ENCODE measurements around the gene TPH2.

Gene TPH2

DNA sequence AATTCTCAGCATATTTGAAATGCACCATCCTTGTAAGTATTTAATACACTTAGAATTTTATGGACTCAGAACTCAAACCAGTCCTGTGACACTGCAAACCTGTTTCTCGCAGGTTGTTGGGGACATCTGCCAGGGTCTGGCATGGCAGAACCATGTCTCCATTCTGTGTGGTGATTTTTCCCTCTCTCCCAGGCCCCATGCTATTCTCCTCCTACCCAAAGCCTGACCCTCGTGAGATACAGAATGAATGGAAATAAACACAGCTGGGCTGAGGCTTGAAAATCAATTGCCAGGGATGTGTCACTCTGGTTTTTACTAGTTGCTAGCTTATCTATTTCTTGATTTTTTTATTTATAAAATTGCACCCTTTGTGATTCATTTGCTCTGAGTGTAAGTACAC, 19.8 kb downstream of the TPH2 start:
- DNase-seq: no peak
- intact Hi-C loops (cut with DNase I): no loop called here

DNA sequence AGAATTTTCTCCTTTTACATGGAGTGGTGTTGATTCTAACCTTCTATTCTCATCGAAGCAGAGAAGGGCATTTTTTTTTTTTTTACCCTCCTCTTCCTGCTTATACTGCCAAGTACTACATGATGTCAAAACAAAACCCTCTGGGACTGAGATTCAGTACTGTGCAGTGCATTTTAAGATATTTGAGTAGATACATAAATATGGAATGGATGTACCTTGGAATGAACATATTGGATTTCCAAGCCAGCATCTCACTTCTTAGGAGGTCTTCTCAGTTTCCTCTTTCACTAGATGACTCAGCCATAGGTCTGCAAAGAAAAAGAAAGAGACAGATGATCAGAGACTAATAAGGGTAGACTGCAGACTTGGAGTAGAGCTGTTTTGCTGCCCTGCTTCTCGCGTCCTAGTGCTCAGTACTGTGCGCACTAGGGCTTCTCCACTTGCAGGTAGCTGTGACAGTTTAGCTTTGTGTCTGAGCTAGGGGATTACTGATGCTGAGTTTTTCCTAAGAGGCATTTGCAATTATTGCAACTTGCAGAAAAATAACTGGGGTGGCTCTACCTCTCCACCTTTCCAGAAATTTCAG, 20.4 kb downstream of the TPH2 start:
- intact Hi-C loops (cut with DNase I): no loop called here
- DNase-seq: no peak

DNA sequence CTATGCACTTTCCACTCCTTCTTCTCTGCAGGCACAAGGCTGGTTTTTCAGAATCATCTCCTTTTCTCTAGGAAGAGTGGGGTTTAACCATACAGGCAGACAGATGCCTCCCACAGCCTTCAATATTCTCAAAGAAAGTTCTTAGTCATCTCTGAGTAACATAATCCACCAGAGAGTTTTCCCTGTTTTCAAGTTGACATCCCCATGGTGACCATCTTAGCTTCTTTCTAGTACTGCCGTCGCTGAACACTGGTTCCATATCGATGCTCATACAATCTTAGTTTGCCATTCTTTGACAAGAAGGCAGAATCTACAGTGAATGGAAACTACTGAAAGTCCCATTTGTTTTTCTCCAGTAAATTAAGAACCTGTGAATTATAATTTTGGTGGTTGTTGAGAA, 28.6 kb downstream of the TPH2 start:
- intact Hi-C loops (cut with DNase I): no loop called here
- DNase-seq: no peak

DNA sequence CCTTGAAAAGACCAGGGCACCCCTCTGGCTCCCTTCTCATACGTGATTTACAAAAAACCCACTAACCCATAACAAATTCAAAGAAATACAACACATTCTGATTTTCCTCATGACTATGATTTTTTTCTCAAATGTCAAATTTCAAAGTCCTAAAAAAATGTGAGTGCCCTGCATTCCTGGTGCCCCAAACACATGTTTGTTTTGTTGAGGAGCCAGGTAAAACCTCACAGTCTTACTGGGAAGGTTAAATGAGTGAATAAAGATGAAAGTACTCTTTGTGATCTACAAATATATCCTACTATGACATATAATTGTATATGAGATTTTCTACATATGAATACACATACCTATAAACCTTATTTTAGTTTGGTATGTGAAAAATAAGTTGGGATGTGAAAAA, 30.7 kb downstream of the TPH2 start:
- no peak for DNase-seq
- intact Hi-C loops (cut with DNase I): no loop called here

DNA sequence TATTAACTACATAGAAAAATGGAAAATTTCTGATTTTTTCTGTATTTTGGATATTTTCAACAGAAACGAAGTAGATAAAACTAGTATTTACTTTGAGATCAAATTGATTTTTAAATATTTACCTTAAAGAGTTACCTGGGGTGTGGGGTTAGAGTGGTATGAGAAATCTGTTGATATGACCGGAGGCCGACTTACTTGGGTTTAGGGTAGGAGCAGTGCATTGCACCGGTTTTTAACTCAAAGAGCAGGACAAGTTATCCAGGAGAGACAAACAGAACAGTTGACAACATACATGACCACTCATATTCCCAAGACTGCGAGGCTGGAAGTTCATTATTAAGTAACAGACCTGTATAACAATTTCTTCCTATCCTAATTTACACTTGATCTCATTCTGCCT, 31.4 kb downstream of the TPH2 start:
- DNase-seq: no peak
- intact Hi-C loops (cut with DNase I): no loop called here

DNA sequence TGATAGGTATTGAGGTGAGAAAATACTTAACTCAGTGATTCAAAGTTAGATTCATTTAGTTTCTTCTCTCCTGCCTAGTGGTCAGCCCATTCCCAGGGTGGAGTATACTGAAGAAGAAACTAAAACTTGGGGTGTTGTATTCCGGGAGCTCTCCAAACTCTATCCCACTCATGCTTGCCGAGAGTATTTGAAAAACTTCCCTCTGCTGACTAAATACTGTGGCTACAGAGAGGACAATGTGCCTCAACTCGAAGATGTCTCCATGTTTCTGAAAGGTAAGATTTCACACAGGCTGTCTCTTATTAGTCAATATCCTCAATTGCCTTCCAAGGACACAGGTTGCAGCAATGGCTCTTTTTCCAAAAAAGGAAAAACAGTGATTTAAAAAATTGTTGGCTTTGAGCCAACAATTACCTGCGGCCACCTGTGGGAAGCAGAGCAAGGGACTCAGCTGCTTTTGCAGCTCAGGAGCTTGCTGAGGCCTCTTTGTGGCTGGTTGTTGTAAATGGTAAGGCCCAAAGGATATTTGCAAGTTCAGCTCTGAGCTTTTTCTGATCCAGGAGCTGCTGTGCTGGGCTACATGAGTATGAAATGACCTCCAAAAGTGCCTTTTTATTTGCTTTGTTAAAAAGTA, 33.9 kb downstream of the TPH2 start:
- DNase-seq: no peak

DNA sequence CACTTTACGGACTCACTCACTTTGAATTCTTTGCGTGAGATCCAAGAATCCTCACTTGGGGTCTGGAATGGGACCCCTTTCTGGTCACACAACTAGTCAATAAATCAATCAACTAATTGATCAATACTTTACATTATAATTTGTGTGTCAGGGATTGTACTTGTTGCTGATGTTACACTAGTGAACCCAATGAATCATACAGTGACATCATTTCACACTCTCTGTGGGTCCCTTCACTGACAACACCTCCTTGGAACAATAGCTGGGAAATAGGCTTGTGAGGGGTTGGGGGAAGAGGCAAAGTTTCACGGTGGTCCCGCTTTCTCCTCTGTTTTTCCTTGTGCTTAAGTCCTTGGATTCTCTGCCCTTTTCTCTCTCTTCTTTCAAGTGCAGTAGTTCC, 35.0 kb downstream of the TPH2 start:
- no peak for DNase-seq
- intact Hi-C loops (cut with DNase I): no loop called here

More for the DNA sequence above, 33.9 kb downstream of the TPH2 start:
- intact Hi-C loops (cut with DNase I): no loop called here

DNA sequence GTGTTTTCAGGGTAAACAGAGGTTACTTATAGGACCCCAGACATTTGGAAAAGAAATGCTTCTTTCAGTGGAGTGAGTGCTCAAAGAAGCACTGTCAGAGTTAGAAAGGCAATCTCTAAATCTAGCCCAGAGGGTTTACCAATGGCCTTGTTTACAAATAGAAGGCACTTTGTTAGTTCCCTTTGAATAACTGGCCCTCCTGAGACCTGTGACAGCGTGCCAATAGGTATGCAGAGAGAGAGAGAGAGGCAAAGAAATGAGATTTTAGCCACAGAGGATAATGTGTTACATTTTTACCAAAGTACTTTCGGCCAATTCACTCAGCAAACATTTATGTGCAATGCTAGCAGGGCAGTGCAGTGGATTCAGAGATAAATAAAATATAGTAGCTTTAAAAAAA, 41.9 kb downstream of the TPH2 start:
- intact Hi-C loops (cut with DNase I): no loop called here

DNA sequence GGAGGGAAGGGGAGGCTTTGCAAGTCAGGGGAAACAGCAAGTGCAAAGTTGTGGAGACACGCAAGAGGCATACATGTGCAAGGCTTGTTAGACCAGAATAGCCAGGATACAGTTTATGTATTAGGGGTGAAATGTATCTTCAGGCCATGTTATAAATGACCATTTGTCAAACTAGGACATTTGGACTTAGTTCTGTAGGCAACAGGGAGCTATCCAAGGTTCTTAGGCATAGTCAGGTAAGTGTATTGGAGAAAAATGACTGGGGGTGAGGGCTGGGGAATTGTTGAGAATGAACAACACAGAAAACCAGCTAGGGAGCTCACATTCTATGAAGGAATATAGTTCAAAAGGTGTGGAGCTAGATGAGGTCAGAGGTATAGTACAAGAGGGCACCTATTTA, 42.5 kb downstream of the TPH2 start:
- intact Hi-C loops (cut with DNase I): no loop called here
- no peak for DNase-seq

More for the DNA sequence above, 41.9 kb downstream of the TPH2 start:
- DNase-seq: no peak

DNA sequence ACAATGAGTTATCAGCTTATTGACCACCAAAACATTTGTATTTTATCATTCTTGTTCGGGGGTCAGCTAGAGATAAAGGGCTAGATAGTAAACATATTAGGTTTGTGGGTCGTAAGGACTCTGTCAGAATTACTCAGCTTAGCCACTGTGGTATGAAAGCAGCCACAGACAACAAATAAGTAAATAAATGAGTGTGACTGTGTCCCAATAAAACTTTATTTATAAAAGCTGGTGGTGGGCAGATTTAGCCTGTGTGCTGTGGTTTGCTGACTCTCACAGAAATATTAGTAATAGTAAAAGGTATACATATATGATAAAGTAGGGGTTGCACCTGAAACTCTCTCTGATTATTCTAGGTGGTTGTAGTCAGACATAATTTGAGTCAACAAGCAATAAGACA, 56.1 kb downstream of the TPH2 start:
- no peak for DNase-seq
- intact Hi-C loops (cut with DNase I): no loop called here

DNA sequence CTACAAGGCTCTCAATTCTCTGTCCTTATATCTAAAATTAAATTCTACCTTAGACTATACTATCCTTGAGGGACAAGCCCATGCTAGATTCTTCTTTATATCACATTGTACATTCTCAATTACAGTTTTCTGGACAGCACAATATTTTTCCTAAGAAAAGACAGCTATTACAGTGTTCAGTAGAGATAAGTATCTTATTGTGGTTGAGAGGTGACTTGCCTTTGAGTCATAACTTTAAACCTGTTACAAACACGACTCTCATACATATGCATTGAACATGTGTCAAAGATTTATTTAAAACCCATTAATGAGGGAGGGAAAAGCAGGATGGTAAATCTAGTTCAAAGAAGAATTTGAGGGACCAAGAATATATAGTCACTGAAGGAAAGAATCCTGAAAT, 61.1 kb downstream of the TPH2 start:
- no peak for DNase-seq
- intact Hi-C loops (cut with DNase I): no loop called here

DNA sequence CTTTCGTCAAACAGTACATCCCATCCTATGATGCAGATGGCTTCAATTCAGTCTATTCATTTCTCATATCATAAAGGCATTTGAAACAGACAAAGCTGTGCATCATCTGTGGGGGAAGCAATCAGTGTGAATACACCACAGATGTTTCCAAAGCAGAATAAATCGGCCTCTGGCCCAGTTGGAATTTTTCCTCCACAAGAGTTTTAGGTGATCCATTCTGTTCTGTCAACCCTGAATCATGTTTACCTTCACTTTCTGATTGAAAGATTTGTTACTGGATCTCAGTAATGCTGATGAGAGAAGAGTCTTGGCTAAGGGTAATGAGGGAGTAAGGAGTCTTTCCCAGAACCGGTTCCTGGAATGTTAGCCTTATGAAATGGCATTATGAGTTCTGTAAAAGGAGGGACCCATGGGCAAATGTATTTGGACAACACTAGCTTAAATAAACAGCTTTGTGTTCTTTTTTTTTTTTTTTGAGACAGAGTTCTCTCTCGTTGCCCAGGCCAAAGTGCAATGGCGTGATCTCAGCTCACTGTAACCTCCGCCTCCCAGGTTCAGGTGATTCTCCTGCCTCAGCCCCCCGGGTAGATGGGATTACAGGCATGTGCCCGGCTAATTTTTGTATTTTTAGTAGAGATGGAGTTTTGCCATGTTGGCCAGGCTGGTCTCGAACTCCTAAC, 62.5 kb downstream of the TPH2 start:
- intact Hi-C loops (cut with DNase I): no loop called here
- DNase-seq: no peak

DNA sequence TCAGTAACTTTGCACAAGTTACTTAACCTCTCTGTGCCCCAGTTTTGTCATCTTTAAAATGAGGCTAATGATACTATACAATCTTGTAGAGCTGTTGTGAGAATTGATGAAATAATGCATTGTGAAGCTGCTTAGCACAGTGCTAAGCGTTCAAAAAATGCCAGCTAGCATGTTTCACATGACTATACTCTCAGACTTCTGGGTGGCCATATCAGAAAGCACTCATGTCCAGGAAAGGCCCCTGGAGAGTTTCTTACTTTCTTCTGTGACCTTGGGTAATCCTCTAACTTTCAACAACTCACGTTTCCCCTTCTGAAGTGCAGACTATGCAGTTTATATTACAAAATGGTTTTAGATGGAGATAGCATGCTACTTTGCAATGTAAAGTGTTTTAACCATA, 68.1 kb downstream of the TPH2 start:
- intact Hi-C loops (cut with DNase I): no loop called here
- DNase-seq: no peak

DNA sequence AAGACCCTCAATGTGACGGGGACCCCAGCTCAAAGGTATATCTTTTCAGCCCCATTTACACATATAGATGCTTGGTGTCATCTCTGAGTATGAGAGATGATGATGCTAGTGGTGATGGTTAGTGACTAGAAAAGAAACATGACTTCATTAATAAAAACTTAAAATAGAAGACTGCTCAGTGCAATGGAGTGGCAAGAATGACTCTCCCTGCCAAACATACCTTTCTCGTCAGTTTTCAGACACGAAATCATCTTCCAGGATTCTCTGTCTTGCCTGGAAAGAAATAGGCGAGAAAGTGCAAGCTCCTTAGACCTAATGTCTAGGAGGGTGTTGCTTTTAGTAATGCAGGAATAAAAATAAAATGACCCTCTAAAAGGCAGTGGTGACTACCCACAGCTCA, 71.7 kb downstream of the TPH2 start:
- DNase-seq: no peak
- intact Hi-C loops (cut with DNase I): no loop called here

DNA sequence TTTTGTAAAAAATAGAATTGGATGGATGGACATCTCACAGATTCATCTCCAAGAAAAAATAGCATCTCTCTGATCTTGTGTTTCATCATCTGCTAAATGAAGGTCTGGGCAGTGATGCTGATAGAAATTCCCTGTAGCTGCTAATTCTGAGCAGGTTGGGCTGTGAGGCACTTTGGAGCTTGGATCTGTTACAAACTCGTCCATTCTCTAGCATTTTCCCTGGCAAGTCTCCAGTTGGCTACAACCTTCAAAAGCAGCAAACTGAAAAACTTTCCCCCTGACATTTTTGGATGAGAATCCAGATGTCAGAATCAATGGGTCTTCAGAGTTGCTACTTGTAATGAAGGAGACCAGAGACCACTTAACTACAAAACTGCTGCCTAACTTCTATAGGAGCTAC, 72.7 kb downstream of the TPH2 start:
- intact Hi-C loops (cut with DNase I): no loop called here
- no peak for DNase-seq

DNA sequence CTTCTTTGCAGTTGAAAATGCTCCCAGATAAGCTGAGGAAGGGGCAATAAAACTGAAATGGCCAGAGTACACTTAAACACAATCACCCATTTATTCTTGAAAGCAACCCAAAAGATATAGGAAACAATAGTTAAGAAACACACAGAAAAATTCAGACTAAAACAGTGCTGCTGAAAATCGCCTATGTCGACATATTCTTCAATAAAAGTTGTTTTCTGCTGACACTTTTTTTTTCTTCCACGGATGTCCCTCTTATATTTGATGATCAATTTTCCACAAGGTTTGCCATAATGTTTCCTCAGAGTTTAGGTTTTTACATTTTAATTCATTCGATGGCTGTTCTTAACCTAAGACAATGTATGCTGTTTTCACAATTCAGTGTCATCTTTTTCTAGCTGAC, 74.2 kb downstream of the TPH2 start:
- intact Hi-C loops (cut with DNase I): no loop called here
- DNase-seq: no peak

DNA sequence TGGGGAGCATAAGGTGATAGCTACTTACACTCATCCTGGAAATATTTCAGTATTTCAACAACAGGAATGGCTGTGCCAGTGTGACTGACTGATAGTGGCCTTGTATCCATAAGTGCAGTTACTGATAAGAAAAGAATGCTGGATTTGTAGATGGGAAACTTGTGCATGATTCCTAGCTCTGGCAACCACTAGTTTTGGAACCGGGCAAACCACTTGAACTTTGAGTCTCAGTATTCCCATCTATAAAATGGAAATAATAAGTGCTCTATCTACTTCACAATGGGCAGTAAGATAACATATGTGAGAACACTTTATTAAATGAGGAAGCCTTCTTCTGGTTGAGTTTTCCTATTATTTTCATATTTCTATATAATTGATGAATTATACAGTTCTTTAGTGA, 77.2 kb downstream of the TPH2 start:
- intact Hi-C loops (cut with DNase I): loop anchor here (5.0 kb wide), 1 partner anchor 246 kb away; no protein-coding TSS in a partner anchor
- no peak for DNase-seq

DNA sequence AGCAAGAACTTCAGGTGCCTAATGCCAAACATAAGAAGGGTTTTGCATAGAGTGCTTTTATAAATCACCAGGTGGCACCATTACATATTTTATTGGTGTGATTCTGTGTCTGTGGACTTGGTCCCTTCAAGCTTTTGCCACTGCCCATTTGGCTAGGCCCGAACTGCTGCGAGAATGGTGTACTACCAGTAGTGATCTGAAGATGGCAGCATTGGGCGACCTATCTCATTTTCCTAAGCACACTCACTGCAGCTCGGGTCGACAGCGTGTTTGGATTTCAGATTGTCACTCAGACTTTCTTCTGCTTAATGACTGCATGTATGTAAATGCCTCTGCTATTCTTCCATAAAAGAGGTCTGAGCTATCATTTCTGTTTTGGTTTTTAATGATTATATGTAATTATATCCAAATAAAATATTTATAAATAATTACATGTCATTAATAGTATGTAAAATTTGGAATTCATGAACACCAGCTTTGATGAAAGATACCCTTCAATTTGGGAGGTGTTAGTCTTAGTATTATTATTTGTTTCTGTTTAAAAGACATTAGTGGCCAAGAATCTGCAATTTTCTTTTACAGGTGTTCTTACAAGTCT, 78.5 kb downstream of the TPH2 start:
- intact Hi-C loops (cut with DNase I): loop anchor here (1.0 to 5.0 kb wide), 2 partner anchors 245 to 265 kb away; no protein-coding TSS in a partner anchor
- peak; percentile 51 to 96 (median 78) for DNase-seq

DNA sequence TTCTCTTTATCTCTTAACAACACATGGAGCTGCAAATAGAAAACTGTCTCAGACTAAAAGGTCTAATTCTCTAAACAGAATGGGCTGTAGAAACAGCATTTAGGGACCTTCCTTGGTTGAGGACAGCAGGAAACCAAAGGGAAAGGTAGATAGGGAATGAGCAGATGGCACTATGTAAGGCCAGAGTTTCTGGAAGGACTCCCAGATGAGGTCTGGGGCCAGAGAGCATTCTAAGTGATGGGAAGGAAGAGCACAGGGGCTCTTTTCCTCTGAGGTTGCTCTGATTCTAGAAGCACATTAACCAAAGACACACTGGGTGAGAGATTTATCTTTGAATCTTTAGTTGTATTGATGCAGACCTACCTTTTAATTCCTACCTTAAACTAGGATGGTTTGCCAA, 79.4 kb downstream of the TPH2 start:
- no peak for DNase-seq
- intact Hi-C loops (cut with DNase I): loop anchor here (5.0 kb wide), 1 partner anchor 244 kb away; no protein-coding TSS in a partner anchor

DNA sequence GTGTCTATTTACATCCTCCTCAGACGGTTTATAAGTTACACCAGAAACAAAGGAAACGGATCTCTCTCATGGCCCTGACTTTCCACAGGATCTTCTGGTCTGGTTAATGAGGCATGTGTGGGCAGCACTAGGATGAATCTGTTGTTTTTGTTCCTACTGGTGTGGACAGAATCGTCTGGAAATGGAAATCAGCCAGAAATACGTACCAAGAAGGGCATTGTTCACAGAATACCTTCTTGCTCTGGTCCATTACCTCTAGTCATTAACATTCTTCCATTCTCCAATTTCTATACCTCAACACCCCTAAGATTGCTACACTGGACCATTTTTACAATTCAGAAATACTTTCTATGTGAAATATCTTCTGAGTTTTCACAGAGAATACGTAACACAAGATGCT, 86.0 kb downstream of the TPH2 start:
- no peak for DNase-seq
- intact Hi-C loops (cut with DNase I): no loop called here

DNA sequence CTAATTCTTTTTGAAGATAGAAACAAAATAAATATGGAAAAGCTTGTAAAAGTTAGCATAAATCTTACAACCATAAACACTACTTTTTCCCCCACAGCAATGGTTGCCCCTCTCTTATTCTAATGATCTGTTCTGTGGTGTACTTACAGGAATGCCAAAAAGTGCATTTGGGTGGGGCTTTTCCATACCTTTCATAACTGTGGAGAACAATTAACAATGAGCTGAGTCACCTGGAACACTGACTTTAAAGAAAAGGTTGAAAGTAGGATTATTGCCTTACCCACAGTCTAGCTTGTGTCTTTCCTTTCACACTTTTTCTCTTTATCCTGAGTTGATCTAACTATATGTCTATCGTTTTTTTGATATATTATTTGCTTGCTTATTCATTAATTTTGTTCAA, 86.9 kb downstream of the TPH2 start:
- intact Hi-C loops (cut with DNase I): no loop called here
- DNase-seq: no peak

DNA sequence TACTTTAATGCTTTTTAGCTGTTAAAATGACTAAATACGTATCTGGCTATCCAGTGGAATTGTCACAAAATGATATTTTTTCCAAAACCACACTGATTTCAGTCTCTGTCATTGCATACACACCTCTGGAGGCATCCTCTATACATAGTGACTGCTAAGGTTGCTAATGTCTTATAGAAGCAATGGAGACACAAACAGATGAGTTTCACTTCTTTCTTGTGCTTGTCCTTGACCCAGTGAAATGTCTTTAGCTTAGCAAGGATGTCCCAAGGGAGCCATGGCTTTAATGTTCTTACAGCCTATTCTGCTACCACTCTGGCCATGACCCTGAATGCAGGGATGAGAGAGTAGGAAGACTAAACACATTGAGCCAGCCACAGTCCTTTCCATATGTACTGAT, 90.3 kb downstream of the TPH2 start:
- intact Hi-C loops (cut with DNase I): no loop called here
- no peak for DNase-seq

Measured in posterior cingulate gyrus (tissue), 11 donors.